Measurements from ENCODE around the gene THAP7. TPM values are rescaled to one million over a fixed set of nuclear protein-coding genes. Genes with fewer than 3 reads are reported as not detected.

Gene THAP7
- total and polyA plus RNA-seq, 2 of the 13 experiments (the other 11 are each of a cell fraction or from before 2014, with no cell fraction given) = 13.0 to 25.5 TPM

GRCh38 chr22:20987375-20987774, 14.5 kb downstream of the THAP7 start:
- no peaks in the 10 kb centered on the region for H4K20me1 ChIP-seq (ENCODE audit: insufficient read depth, low read length)
- TF ChIP-seq SOX13 (IDR thresholded peaks at IDR 0.05) (no peak), SOX13 (CRISPR knock-in tag; conservative IDR thresholded peaks at IDR 0.05 in 1 of 2, IDR thresholded peaks at IDR 0.05 in 1 of 2) (no peak), RARG (CRISPR knock-in tag; IDR thresholded peaks at IDR 0.05; ENCODE audit: low read depth) (no peak), RBFOX2 (IDR thresholded peaks at IDR 0.05; ENCODE audit: low read depth, low read length) (0 out of 2 replicates have a peak, but pooled peaks have one; percentile 27), ZNF687 (CRISPR knock-in tag; IDR thresholded peaks at IDR 0.05) (no peak), PCBP2 (optimal IDR thresholded peaks at IDR 0.05; ENCODE audit: low read depth, low read length, poor library complexity, severe bottlenecking) (no peak), ZNF788 (CRISPR knock-in tag; IDR thresholded peaks at IDR 0.05; ENCODE audit: borderline replicate concordance) (no peak), AHDC1 (CRISPR knock-in tag; IDR thresholded peaks at IDR 0.05; ENCODE audit: borderline replicate concordance) (no peak), AGO2 (optimal IDR thresholded peaks at IDR 0.05; ENCODE audit: low read depth, low read length) (peak; percentile 43), TMF1 (CRISPR knock-in tag; IDR thresholded peaks at IDR 0.05; ENCODE audit: low read depth) (no peak), SKI (IDR thresholded peaks at IDR 0.05; ENCODE audit: partially characterized antibody) (no peak)
- 91% methylated on average over 11 of the region's 14 CpGs for WGBS (ENCODE audit: low lambda C conversion rate)
- peaks cover 2 to 31% of the 10 kb centered on the region in 2 experiments for H3K36me3 ChIP-seq (replicated peaks in 1 of 2; ENCODE audit: control insufficient read depth in 1 of 2, insufficient read depth in 2 of 2, low read length in 2 of 2)
- in situ Hi-C loops (cut with HindIII; ENCODE audit: extremely low pct_ligation_motif_present, low pct_unique_long_range_greater_than_20kb) (no loop called here), intact Hi-C loops (cut with micrococcal nuclease; ENCODE audit: unreplicated experiment) (no loop called here)
- no TSS peak for BruUV-seq (replicated peaks)
- ChIA-PET POLR2A (no interaction called here), CTCF (ENCODE audit: low intra/inter-chr PET ratio, low total read pairs) (no interaction called here)
- no peak for FAIRE-seq
- H3K9me3 ChIP-seq (ENCODE audit: low read length) = no peaks in the 10 kb centered on the region
- no peak overlapping the region for H3K4me2 ChIP-seq (ENCODE audit: low read depth, low read length)
- no peak for ATAC-seq
- H3K4me1 ChIP-seq (ENCODE audit: insufficient read depth, low read length) = peaks cover 11% of the 10 kb centered on the region
- no peaks in the 10 kb centered on the region; a peak in 1 of 5 replicates for H3K27me3 ChIP-seq (ENCODE audit: control insufficient read depth in 1 of 2, insufficient read depth in 2 of 2, low read length in 2 of 2)
- H2AFZ ChIP-seq (ENCODE audit: low read length) = no peak overlapping the region
- peaks cover 7% of the 10 kb centered on the region for H3K79me2 ChIP-seq (ENCODE audit: insufficient read depth, low read length)
- DNase-seq (ENCODE audit: low spot score) = no peak
- no peak overlapping the region for H3K9ac ChIP-seq (ENCODE audit: insufficient read depth, low read depth, low read length)
- no peak overlapping the region for H3K27ac ChIP-seq (ENCODE audit: extremely low read length, insufficient read depth, low read length)
- H3K4me3 ChIP-seq (replicated peaks in 1 of 3; ENCODE audit: insufficient read depth in 1 of 3, low read depth in 2 of 3, low read length in 3 of 3) = no peak overlapping the region
